GM18517 (cell line): ENCODE data around the gene TECPR1.

Experiments
- ATAC-seq: cut with Tn5 transposase; IDR thresholded peaks from one replicate; pipeline ENCODE4 v1.9.1; 2021; ENCODE audit warnings: mild to moderate bottlenecking, moderate library complexity; ENCODE audit not compliant: unreplicated experiment

Gene TECPR1

DNA sequence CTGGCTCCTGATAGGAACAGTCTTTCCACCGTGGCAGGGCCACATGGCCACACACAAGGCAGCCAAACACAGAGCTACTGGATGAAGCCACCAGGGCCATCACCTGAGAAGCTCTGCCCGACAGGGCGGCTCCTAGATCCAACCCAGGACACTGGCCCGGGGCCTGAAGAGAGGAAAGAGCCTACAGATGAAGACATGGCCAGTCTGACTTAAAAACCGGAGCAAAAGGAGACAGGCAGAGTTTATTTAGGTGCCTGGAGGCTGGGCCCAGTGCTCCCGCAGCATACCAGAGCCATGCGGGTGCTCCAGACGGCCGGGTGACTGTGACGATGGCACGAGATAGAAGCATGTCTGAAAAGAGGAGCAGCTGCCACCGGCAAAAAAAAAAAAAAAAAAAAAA lies 3.9 kb downstream of the TECPR1 start:
- no peak for ATAC-seq

GRCh38 chr7:98244871-98245270 lies 7.2 kb downstream of the TECPR1 start:
- ATAC-seq = no peak

DNA sequence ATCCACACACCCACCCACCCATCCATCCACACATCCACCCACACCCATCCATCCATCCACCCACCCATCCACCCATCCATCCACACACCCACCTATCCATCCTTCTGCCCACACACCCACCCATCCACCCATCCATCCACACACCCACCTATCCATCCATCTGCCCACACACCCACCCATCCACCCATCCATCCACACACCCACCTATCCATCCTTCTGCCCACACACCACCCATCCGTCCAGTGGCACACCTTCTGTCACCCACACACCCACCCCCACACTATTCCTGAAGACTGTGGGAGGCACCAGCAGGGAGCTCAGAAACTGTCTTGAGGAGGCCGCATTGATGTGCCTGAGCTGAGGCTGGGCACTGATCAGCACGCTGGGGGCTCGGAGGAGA lies 9.1 kb downstream of the TECPR1 start:
- ATAC-seq = no peak

DNA sequence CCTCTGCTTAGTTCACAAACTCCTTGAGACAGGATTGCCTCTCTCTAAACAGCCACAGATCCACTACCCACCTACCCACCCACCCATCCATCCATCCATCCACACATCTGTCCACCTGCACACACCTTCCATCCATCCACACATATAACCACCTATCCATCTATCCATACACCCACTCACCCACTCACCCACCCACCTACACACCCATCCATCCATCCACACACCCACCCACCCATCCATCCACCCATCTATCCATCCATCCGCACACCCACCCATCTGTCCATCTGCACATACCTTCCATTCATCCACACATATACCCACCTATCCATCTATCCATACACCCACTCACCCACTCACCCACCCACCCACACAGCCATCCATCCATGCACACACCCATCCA lies 9.7 kb downstream of the TECPR1 start:
- no peak for ATAC-seq

GRCh38 chr7:98241674-98242241 lies 10.3 kb downstream of the TECPR1 start:
- no peak for ATAC-seq

DNA sequence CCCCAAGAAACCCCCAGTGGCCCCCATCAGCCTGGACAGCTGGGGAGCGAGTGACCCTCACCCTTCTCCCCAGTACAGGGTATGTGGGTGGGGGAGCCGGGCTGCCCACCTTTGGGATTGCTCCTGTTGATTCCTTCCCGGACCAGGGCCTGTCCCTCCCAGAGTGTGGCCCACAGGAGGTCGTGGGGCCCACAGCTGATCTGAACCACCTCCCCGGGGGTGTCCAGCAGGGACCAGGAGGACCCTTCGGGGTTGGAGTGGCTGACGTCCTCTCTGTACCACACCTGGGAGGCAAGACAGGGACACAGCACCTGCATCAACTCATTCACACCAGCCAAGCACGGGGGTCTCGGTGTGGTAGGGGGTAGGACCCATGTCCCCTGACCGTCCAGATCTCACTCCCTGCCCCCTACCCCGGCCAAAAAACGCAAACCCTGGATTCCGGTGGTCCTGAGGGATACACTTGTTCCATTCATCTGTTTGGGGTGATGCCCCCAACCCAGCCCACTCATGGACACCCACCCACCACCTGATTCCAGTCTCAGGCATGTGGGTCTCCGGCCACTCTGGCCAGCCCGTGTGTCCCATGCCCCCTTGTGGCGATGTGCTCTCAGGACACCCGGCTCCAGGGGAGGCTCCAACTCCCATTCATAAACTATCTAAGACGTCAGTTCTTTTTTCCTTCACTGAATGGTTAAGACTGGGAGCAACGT lies 10.9 kb downstream of the TECPR1 start:
- ATAC-seq = no peak

GRCh38 chr7:98238976-98239375 lies 13.1 kb downstream of the TECPR1 start:
- no peak for ATAC-seq

GRCh38 chr7:98238076-98238475 lies 14.0 kb downstream of the TECPR1 start:
- no peak for ATAC-seq

GRCh38 chr7:98236355-98237185 lies 15.5 kb downstream of the TECPR1 start:
- no peak for ATAC-seq

- ATAC-seq = no peak
Observed at GRCh38 chr7:98235901-98236300, 16.1 kb downstream of the TECPR1 start.

DNA sequence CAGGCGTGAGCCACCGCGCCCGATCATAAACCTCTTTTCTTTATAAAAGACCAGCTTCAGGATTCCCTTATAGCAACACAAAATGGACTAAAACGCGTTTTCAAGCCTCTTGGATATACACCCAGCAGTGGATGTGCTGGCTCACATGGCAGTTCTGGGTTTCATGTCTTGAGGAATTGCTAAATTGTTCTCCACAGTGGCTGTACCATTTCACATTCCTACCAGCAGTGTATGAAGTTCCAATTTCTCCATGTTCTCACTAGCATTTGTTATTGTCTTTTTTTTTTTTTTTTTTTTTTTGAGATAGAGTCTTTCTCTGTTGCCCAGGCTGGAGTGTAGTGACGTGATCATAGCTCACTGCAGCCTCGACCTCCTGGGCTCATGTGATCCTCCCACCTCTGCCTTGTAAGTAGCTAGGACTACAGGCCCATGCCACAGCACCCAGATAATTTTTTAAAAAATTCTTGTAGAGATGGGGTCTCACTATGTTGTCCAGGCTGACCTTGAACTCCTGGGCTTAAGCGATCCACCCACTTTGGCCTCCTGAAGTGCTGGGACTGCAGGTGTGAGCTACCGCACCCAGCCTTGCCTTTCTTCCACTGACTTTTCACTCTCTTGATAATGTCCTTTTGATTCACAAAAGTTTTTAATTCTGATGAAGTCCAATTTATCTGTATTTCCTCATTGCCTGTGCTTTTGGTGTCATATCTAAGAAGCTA lies 17.4 kb downstream of the TECPR1 start:
- ATAC-seq = no peak

GRCh38 chr7:98233219-98234070 lies 18.6 kb downstream of the TECPR1 start:
- ATAC-seq = no peak

DNA sequence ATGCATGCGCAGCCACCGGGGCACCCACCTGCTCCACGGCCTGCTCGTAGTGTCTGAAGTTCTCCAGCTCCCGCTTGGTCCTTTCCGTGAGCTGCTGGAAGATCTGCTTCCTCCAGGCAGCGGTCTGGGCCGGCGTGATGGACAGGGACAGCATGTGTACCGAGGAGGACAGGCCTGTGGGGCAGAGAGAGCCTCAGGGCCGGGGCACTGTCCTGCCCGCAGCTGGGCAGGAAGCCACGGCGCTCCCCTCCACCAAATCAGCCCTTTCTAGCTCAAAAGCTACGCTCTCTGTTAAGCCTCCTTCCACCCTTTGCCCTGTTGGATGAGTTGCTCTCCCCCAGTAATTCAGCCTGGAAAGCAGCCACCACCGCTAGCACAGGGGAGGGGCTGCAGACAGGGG lies 19.2 kb downstream of the TECPR1 start:
- ATAC-seq = no peak

GRCh38 chr7:98232263-98232585 lies 19.8 kb downstream of the TECPR1 start:
- ATAC-seq = no peak

GRCh38 chr7:98231493-98232262 lies 20.4 kb downstream of the TECPR1 start:
- ATAC-seq = no peak

DNA sequence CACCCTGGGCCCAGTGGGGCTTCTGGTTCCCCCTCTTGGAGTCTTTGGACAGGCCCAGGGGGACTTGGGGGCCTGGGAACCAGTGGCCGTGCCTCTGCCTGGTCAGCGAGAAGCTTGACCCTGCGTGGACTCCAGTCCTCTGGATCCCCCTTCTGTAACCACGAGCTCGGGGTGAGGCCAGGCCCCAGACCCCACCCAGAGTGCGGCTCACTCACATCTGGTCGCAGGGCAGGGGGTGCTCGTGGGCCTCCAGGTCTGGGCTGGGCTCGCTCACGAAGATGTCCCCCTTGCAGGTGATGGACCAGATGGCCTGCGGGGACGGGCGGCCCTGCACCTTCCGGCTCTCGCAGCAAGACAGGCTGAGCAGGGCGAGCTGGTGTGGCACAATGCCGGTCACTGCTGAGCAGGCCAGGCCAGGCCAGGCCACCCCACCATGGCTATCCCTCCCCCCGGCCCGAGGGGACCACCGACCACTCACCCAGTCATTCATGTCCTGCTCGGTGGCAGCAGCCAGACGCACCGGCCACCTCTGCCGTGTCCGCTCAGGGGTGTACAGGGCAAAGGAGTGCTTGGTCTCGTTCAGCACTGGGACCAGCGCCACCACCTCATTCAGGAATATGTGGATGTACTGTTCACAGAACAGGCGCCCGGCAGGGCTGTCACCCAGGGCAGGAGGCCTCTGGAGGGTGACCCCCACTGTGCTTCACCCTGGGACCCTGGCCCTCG lies 21.1 kb downstream of the TECPR1 start:
- no peak for ATAC-seq

DNA sequence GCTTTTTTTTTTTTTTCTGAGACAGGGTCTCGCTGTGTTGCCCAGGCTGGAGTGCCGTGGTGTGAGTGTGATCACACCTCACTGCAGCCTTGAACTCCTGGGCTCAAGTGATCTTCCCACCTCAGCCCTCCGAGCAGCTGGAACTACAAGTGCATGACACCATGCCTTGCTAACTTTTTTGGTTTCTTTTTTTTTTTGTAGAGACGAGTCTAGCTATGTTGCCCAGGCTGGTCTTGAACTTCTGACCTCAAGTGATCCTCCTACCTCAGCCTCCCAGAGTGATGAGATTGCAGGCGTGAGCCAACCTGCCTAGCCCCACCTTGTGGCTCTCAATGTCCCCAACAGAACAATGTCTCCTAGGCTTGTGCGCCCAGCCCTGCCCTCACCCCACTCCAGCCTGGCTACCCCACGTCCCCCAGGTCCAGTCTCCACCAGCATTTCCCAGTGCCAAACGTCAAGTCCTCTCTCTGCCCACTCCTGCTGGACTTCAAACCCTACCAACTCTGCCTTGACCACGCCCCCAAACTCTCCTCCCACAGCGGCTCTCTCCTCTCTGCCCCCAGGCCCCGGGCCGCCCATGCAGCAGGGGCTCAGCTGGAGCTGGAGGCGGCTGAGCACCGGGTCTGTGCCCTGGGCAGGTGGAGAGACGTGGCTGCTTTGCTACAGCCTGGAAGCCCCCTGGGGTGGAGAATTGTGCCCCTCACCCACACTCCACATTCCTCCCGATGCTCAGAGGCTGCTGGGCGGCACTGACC lies 21.9 kb downstream of the TECPR1 start:
- ATAC-seq = no peak

- no peak for ATAC-seq
Observed at GRCh38 chr7:98229441-98229840, 22.6 kb downstream of the TECPR1 start.

DNA sequence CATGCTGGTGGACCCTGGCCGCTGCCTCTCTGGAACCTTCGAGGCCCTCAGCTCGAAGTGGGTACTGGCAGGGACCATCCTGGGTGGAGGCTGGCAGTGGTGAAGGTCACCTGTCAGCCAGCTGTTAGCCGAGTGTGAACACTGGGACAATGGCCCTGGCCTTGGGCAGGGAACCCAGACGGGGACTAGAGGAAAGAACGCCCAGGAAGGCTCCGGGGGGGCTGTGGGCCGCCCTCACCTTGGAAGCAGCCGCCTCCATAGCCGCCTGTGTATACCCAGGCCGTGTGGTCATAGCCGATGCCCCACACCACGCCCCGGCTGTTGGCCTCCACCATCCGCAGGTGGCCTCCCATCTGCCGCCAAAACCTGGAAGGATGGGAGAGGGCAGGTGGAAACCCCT lies 23.2 kb downstream of the TECPR1 start:
- no peak for ATAC-seq
